GM20000 (cell line): ENCODE results near the gene PLEKHG4.

Source experiments
- DNase-seq: peaks from one replicate; pipeline ENCODE4 v3.0.0; 2012; ENCODE audit warnings: low spot score
- TF ChIP-seq, protein P1 (sequence below): IDR thresholded peaks from 2 replicates; pipeline ENCODE4 v1.5.1; 2012; ENCODE audit warnings: mild to moderate bottlenecking, control low read depth; ENCODE audit errors: extremely low read depth, missing control alignments

PLEKHG4 gene

GRCh38 chr16:67310561-67310960 is 31.2 kb downstream of the PLEKHG4 start:
- TF ChIP-seq, protein P1, sequence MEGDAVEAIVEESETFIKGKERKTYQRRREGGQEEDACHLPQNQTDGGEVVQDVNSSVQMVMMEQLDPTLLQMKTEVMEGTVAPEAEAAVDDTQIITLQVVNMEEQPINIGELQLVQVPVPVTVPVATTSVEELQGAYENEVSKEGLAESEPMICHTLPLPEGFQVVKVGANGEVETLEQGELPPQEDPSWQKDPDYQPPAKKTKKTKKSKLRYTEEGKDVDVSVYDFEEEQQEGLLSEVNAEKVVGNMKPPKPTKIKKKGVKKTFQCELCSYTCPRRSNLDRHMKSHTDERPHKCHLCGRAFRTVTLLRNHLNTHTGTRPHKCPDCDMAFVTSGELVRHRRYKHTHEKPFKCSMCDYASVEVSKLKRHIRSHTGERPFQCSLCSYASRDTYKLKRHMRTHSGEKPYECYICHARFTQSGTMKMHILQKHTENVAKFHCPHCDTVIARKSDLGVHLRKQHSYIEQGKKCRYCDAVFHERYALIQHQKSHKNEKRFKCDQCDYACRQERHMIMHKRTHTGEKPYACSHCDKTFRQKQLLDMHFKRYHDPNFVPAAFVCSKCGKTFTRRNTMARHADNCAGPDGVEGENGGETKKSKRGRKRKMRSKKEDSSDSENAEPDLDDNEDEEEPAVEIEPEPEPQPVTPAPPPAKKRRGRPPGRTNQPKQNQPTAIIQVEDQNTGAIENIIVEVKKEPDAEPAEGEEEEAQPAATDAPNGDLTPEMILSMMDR = no peak
- no peak for DNase-seq

DNA sequence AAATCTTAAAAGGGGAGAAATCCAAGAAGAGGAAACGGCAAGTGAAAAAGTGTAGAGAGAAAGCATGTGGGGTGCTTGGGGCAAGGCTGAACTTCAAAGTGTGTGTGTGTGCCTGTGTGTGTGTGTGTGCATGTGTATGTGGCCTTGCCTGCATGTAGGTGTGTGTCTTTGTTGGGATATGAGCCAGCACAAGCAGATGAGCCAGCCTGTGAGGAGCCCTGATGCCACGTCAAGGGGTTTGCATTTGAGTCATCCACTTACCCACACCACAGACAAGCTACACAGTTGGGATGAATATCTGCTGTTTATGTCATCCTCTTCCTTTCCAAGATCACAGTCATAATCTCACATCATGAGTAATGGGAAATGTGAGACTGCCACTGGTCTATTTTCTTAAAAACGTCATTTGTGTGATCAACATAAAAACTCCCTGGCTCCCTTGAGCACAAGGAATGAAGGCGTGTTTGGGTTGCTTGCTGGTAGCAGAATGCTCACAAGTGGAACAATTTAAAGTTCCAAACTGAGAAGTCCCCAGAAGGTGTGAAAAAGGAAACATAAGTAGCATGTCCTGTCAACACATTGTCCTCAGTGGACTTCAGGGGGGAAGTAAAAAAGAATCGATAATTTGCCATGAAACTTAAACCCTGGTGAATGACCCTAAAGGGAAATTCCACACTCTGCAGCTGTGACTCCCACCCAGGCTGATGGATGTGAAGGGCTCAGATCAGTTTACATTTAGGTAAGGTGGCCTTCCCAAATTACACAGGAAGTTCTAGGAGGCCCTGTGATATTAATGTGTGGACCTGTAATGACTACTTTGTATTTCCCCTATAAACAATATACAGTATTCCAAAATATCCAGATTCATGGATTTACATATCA is 32.5 kb downstream of the PLEKHG4 start:
- TF ChIP-seq, protein P1 = no peak
- DNase-seq = peak; percentile 71

DNA sequence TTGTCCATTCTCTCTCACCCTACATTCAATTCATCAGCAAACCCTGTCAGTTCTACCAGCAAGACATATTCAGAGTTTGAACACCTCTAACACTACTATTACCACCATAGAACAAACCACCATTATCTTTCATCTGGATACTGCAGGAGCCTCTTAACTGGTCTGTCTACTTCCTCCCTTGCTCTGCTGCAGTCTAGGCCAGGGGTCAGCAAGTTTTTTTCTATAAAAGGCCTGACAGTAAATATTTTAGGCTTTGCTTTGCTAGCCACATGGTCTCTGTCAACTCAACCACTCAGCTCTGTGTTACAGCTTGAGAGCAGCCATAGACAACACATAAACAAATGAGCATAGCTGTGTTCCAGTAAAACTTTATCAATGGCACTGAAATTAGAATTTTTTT is 33.4 kb downstream of the PLEKHG4 start:
- DNase-seq = no peak
- TF ChIP-seq, protein P1 = no peak

DNA sequence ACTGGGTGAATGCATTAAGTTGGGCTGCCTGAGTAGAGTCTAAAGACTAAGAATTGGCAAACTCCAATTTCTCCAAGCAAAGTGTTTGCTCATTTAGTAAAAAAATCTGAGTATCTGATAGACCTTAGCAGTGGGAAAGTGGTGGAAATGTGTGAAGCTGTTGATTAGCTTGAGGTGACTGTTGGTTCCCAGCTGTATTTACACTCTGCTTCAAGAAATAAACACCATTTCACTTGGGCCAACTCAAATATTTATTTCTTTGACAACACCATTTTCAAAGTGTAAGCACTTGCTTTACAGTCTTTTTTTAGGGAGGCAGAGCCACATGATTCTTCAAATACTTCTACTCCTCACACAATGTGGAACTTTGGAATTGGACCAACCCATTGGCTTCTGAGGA is 38.5 kb downstream of the PLEKHG4 start:
- no peak for DNase-seq
- TF ChIP-seq, protein P1 = no peak

DNA sequence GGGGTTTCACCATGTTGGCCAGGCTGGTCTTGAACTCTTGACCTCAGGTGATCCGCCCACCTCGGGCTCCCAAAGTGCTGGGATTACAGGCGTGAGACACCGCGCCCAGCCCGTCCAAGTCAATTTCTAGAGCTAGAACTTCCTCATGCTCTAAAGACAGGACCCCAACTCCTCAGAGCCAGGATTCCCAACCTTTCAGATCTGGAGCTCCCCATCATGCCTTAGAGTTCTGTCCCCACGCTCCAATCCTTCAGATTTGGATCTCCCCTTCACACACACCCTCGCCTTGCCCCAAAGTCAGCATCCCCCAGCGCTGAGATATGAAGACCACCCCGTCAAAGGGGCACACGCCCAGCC is 46.8 kb downstream of the PLEKHG4 start:
- TF ChIP-seq, protein P1 = no peak
- DNase-seq = no peak

- TF ChIP-seq, protein P1 = peak; percentile 35
- DNase-seq = peak; percentile 84
Observed at GRCh38 chr16:67326472-67327309, 47.4 kb downstream of the PLEKHG4 start, which contains the start of the genes KCTD19 and LRRC36. KCTD19 (minus strand) TSS chr16:67326741; CDS start chr16:67326707, 34 bp downstream. LRRC36 (plus strand) TSS chr16:67326815; CDS start chr16:67326863, 48 bp downstream.

DNA sequence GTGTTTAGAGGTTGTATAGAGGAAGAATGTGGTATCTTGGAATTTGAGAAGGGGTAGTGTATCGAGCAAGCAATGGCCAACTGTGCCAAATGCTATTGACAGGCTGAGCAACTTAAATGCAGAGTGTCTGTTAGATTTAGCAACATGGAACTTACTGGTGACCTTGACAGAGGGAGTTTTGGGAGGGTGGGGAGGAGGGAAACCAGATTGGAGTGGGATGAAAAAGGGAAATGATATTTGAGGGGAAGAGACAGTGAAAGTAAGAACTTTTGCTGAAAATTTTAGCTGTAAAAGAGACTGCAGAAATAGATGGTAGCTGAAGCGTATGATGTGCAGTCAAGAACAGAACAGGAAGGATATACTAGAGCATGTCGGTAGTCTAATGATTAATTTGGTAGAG is 48.4 kb downstream of the PLEKHG4 start:
- peak; percentile 39 for DNase-seq
- TF ChIP-seq, protein P1 = no peak
